ENCODE data around the gene RNU2-63P.
"Not testable (repeated sequence)": the region's sequence is repeated elsewhere in the genome, so short reads cannot be mapped to it uniquely, and the experiment has no call there.

Gene RNU2-63P

GRCh38 chr2:88016086-88016959 lies at the start of gene RNU2-63P:
Gene RNU2-63P (minus strand): TSS chr2:88016547.
- peak in 57 of 58 donors; percentile 15 to 83 (median 62) for DNase-seq

- no peak for DNase-seq
These were observed 44.9 kb upstream of the RNU2-63P start for GRCh38 chr2:88061295-88061694.

- no peak for DNase-seq
These were observed 44.5 kb upstream of the RNU2-63P start for GRCh38 chr2:88060907-88061275.

GRCh38 chr2:88059979-88060906 lies 43.9 kb upstream of the RNU2-63P start:
- peak in 9 of 58 donors; percentile 5 to 51 (median 13) for DNase-seq

DNA sequence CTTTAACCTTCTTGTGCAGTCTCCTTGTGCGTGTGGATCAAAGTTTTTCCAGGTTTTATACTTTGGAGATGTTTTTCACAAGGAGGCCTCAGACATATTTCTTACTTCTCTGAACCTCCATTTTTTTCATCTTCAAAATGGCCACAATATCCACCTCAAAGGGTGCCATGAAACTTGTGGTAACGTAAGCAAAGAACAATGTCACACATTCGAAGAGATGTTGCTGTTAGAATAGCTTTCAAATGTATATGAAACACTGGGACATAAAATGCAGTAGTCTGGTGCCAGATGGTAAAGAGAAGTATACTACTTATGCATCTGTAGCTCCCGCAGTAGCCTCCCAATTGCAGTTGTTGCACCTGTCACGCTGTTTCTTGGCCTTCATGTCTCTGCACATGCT lies 41.8 kb upstream of the RNU2-63P start:
- no peak for DNase-seq

DNA sequence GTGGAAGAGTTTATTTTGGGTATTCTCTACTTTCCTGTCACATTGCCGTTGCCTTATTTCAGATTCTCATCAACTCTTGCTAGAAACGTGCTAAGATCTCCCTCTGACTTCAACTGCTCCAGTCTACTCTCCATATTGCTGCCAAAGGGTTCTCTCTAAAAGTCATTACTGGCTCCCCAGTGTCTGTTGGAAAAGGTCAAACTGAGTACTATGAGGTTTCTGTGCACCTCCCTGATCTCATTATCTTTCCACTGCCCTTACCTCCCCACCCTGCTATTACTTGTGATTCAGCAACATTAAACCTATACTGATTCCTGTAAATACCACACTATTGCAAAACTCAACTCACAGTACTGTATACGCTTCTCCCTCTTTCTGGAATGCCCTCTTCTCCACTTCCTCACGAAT lies 41.1 kb upstream of the RNU2-63P start:
- DNase-seq = no peak

DNA sequence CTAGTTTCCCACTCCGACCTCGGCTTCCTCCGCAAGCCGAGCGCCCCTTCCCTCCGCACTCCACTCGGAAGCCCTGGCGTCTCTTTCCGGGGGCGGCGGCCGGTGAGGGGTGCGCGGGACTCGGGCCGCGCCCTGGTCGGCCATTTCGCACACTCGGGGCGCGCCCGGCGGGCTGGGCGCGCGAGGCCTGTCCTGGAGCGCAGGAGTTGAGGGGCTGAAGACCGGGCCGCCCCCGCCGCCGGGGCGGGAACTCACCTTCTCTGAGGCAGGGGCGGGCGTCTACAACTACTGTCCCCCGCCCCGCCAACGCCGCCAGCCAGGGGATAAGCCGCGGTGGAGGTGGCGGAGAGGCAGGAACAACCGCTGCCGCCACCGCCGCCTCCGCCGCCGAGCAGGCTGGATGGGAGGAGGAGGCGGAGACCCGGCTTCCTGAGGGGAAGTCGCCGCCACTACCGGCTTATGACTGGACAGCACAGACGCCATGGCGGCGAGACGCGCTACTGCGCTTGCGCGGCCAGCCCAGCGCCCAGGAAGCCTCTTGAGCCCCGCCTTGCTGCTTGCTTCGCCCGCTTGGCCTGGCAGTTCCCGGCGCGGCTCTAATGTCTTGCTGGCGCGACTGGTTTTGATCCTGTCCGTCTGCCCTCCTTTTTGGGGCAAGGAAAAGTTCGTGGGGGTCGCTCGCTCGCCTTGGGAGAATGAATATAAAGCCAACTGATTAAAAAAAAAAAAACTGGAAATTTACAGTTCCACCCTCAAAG lies 39.2 kb upstream of the RNU2-63P start, which contains the start of gene KRCC1:
TSS of gene KRCC1 (minus strand) at position 413 of the 758 bp plus-strand sequence. CDS start 27,220 bp downstream, outside the sequence.
- peak; percentile 48 to 97 (median 92) for DNase-seq

GRCh38 chr2:88054782-88055370 lies 38.5 kb upstream of the RNU2-63P start:
- DNase-seq = no peak

DNA sequence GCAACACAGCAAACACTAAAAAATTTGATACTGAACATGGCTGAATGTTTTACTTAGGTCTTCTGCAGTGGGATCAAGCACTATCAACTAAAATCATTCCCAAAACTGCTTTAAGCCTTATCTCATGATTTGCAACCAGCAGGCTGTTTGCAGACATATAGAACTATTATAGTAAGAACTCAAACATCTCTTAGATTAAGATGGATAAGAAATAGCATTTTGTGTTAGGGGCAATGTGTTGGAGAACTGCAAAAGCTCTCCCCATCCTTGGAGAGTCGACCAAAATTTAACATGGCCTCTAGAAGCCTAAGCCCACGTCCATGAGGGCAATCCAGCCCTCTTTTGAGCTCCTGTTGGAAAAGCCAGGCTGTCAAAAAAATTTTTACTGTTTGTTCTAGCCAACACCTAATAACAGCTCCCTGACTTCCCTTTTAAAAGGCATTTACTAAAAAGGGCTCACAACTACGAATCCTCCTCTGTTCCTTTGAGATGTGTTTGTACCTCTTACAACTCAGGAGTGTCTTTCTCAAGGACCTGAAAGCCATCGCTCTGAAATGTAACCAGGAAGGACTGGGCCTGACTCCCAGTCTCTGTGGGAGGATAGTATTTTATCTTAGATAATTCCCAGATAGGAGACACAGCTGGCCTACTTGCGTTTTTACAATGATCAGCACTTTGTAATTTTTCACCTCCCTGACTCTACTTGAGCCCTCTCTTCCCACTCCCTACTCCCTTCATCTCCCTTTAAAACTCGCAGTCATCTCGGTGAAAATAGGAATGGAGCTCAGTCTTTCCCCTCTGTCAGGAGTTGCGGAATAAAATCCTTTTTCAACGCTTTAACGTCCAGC lies 37.8 kb upstream of the RNU2-63P start:
- DNase-seq = no peak

DNA sequence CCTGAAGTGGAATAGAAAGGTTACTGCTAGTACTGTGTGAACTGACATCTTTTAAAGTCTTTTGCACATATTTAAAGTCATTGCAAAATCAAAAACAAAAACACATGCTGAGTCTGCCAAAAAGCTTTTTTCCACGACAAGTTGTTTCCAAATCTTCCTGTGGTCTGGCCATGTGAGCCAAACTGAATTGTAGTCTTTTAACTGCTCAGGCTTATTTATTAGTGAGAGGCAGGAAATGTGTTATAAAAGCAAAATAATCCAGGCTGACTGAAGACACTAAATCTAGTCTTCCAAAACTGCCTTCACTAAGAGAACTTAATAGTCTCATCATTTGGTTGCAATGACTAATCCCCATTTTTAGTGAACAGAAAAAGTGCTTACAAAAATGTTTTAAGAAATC lies 36.9 kb upstream of the RNU2-63P start:
- no peak for DNase-seq

DNA sequence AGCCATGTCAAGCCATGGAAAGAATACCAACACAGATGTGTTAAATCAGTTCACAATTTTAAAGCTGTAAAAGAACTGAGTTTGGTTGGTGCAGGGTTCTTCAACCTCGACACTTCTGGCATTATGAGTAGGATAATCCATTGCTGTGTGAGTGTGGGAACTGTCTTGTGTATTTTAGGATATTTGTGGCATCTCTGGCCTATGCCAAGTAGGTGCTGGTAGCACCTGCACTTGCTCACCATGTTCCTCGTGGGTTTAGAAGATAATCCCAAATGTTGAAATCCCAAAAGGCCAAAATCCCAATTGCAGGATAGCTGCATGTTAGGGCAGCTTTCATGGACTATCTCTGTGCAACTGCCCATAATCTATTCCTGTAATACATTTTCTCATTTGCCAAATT lies 35.4 kb upstream of the RNU2-63P start:
- DNase-seq = no peak

DNA sequence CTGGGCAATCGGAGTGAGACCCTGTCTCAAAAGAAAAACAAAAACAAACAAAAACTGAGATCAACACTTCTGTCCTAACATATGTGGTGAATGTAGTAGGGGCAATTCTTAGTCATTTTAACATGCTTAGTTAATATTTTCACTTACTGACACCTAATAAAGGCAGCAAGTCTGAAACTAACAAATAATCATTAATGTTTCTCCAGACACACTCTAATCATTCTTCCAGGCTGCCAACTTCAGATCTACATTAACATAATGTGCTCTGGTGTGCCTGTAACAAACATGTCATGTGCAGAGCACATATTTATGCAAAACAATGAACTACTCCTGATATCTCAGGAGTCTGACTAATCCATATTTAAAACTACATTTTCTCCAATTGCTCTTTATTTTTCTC lies 33.3 kb upstream of the RNU2-63P start:
- DNase-seq = no peak

GRCh38 chr2:88048541-88048940 lies 32.2 kb upstream of the RNU2-63P start:
- DNase-seq = no peak

GRCh38 chr2:88045561-88045960 lies 29.2 kb upstream of the RNU2-63P start:
- not testable (repeated sequence) for DNase-seq

DNA sequence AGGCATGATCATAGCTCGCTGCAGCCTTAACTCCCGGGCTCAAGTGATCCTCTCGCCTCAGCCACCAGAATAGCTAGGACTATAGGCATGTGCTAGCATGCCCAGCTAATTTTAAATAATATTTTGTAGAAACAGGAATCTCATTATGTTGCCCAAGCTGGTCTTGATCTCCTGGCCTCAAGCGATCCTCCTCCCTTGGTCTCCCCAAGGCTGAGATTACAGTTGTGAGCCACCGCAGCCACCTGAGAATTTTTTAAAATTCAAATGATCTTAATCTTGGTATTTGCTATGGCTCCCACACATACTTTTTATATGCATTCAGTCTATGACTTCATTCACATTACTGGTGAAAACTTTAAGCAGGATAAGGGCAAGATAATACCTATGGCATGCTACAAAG lies 26.1 kb upstream of the RNU2-63P start:
- DNase-seq = no peak

- no peak for DNase-seq
These were observed 22.1 kb upstream of the RNU2-63P start for GRCh38 chr2:88038263-88039105.

DNA sequence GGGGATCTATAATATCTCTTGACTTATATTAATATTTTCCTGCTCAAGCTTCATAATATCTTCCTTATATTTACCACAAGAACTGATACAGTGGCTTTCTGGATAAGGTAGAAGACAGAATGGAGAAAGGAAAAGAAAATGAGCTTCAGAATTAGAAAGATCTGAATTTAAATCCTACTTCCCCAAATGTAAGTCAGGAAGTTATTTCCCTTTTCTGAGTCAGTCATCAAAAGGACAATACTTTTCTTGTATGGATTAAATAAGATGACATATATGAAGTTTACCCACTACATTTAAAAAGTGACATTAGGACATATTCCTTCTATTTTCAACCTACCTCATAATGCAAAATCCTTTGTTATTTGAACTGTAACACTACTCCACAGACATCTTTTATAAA lies 20.3 kb upstream of the RNU2-63P start:
- no peak for DNase-seq

DNA sequence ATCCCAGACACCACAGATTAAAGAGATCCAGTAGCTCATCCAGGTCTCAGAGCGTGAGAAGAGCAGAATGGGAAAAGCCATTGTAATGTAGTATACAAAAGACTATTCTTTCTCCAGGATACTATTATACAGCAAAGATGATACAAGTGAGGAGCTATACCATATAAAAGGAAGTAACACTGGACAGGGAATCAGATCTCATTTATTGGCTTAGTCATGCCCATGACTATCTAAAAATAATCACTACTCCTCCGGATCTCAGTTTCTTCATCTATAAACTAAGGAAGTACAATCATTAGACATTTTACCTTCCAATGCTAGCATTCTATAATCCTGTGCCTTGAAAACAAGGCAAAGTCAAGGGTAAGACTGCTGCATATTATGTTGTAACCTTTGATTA lies 19.8 kb upstream of the RNU2-63P start:
- no peak for DNase-seq

Measured in anterior cingulate cortex (tissue), 58 donors.